ENCODE results near the gene RCAN1. TPM values are rescaled to one million over a fixed set of nuclear protein-coding genes. Genes with fewer than 3 reads are reported as not detected.

The RCAN1 gene
- total and polyA plus RNA-seq, 9 of the 15 experiments (the other 6 are each of a cell fraction or from before 2014, with no cell fraction given) = 4.4 to 16.5 (median 12.3) TPM

- no TSS peak for BruUV-seq (replicated peaks)
- ChIA-PET POLR2A (no interaction called here), CTCF (ENCODE audit: low intra/inter-chr PET ratio) (no interaction called here)
- no peak overlapping the region for H3K27ac ChIP-seq (ENCODE audit: extremely low read depth, low read depth, low read length)
- no peaks in the 10 kb centered on the region for H3K9me1 ChIP-seq (ENCODE audit: control insufficient read depth, insufficient read depth, low read length)
- intact Hi-C loops (cut with micrococcal nuclease) = no loop called here
- 65% methylated on average over 6 of the region's 6 CpGs for WGBS (ENCODE audit: insufficient coverage, low coverage, missing lambda C conversion rate)
- no peak for DNase-seq (ENCODE audit: extremely low read depth in 1 of 4, low spot score in 3 of 4)
- in situ Hi-C loops (cut with MboI) = no loop called here
- H3K9ac ChIP-seq (ENCODE audit: insufficient read depth in 1 of 2, low read depth in 2 of 2, low read length in 2 of 2) = no peak overlapping the region
- H3K27me3 ChIP-seq (ENCODE audit: control insufficient read depth in 2 of 2, insufficient read depth in 2 of 2, low read length in 2 of 2) = peaks cover 0 to 7% of the 10 kb centered on the region in 2 experiments; a peak in 2 of 5 replicates
- peaks cover 0 to 5% of the 10 kb centered on the region in 2 experiments; a peak in 1 of 5 replicates for H3K4me1 ChIP-seq (replicated peaks in 1 of 2; ENCODE audit: control insufficient read depth in 2 of 2, insufficient read depth in 2 of 2, low read length in 2 of 2)
- H3K79me2 ChIP-seq (ENCODE audit: control insufficient read depth, insufficient read depth, low read length) = no peaks in the 10 kb centered on the region
- TF ChIP-seq PATZ1 (CRISPR knock-in tag; IDR thresholded peaks at IDR 0.05; ENCODE audit: borderline replicate concordance) = no peak
- TF ChIP-seq RFX7 (CRISPR knock-in tag; IDR thresholded peaks at IDR 0.05) = no peak
- TF ChIP-seq KLF6 (CRISPR knock-in tag; IDR thresholded peaks at IDR 0.05; ENCODE audit: borderline replicate concordance) = no peak
- no peak for TF ChIP-seq TEAD4 (IDR thresholded peaks at IDR 0.05; ENCODE audit: low read length)
- TF ChIP-seq TEAD4 (CRISPR knock-in tag; IDR thresholded peaks at IDR 0.05; ENCODE audit: borderline replicate concordance) = no peak
- no peak for TF ChIP-seq ARID4B (CRISPR knock-in tag; IDR thresholded peaks at IDR 0.05)
- no peak for TF ChIP-seq KAT7 (CRISPR knock-in tag; IDR thresholded peaks at IDR 0.05; ENCODE audit: borderline replicate concordance)
- no peak for TF ChIP-seq ELF4 (CRISPR knock-in tag; IDR thresholded peaks at IDR 0.05)
- TF ChIP-seq ILK (tag; IDR thresholded peaks at IDR 0.05; ENCODE audit: borderline replicate concordance, low read depth) = no peak
- TF ChIP-seq HMGN3 (IDR thresholded peaks at IDR 0.05; ENCODE audit: borderline replicate concordance, extremely low read depth, insufficient read length, low read depth, low read length) = no peak
- no peak for TF ChIP-seq MEF2A (IDR thresholded peaks at IDR 0.05; ENCODE audit: control insufficient read depth, low read depth, low read length)
- TF ChIP-seq ZNF41 (CRISPR knock-in tag; conservative IDR thresholded peaks at IDR 0.05) = no peak
- no peak for TF ChIP-seq HNRNPK (IDR thresholded peaks at IDR 0.05; ENCODE audit: low read depth, low read length, poor library complexity, severe bottlenecking)
- H3K36me3 ChIP-seq (ENCODE audit: control insufficient read depth, insufficient read depth, low read length) = no peaks in the 10 kb centered on the region
- no peak overlapping the region for H3K4me3 ChIP-seq
- FAIRE-seq = no peak
- H2AFZ ChIP-seq (ENCODE audit: low read depth, low read length) = no peak overlapping the region
- no peaks in the 10 kb centered on the region for H3K9me3 ChIP-seq (replicated peaks; ENCODE audit: control insufficient read depth, insufficient read depth, low read depth, low read length)
- no peaks in the 10 kb centered on the region for H4K20me1 ChIP-seq (replicated peaks; ENCODE audit: control insufficient read depth, insufficient read depth, low read length)
- no peak overlapping the region for H3K4me2 ChIP-seq (ENCODE audit: insufficient read depth, low read length)
- no peak for ATAC-seq
Observed at GRCh38 chr21:34520281-34520680, 94.6 kb downstream of the RCAN1 start.
